ENCODE results near the gene METTL25. TPM values are rescaled to one million over a fixed set of nuclear protein-coding genes. Genes with fewer than 3 reads are reported as not detected.
A peak's percentile ranks its signal among the peaks of the same experiment; 100 is the strongest.

METTL25 gene
- total and polyA plus RNA-seq, 2 donors from 2014 or later = 10.8 to 19.3 TPM

DNA sequence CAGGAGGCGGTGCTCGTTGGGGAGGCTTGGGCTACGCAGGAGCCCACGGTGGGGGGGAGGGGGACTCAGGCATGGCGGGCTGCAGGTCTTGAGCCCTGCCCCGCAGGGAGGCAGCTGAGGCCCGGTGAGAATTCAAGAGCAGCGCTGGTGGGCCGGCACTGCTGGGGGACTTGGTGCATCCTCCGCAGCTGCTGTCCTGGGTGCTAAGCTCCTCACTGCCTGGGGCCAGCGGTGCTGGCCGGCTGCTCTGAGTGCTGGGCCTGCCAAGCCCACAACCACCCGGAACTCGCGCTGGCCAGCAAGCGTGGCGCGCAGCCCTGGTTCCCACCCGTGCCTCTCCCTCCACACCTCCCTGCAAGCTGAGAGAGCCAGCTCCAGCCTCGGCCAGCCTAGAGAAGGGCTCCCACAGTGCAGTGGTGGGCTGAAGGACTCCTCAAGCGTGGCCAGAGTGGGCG lies 3.2 kb downstream of the METTL25 start:
- TF ChIP-seq, protein P1, sequence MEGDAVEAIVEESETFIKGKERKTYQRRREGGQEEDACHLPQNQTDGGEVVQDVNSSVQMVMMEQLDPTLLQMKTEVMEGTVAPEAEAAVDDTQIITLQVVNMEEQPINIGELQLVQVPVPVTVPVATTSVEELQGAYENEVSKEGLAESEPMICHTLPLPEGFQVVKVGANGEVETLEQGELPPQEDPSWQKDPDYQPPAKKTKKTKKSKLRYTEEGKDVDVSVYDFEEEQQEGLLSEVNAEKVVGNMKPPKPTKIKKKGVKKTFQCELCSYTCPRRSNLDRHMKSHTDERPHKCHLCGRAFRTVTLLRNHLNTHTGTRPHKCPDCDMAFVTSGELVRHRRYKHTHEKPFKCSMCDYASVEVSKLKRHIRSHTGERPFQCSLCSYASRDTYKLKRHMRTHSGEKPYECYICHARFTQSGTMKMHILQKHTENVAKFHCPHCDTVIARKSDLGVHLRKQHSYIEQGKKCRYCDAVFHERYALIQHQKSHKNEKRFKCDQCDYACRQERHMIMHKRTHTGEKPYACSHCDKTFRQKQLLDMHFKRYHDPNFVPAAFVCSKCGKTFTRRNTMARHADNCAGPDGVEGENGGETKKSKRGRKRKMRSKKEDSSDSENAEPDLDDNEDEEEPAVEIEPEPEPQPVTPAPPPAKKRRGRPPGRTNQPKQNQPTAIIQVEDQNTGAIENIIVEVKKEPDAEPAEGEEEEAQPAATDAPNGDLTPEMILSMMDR (IDR thresholded peaks at IDR 0.05; ENCODE audit: borderline replicate concordance, extremely low read depth, insufficient read depth) = no peak
- Histone ChIP-seq H3K27ac (ENCODE audit: low read depth in 2 of 2, low read length in 2 of 2) (no peak overlapping the region), H3K27me3 (ENCODE audit: control insufficient read depth, insufficient read depth, low read length) (no peaks in the 10 kb centered on the region), H3K4me1 (ENCODE audit: control insufficient read depth in 2 of 3, insufficient read depth in 2 of 3, low read depth in 1 of 3, low read length in 3 of 3) (peaks cover 0 to 12% (median 9%) of the 10 kb centered on the region in 3 donors), H3K9me3 (ENCODE audit: control insufficient read depth in 2 of 3, insufficient read depth in 1 of 3, low read length in 3 of 3) (no peaks in the 10 kb centered on the region), H3K4me3 (ENCODE audit: low read length in 3 of 3) (no peak overlapping the region), H3K9ac (ENCODE audit: low read length in 3 of 3) (no peak overlapping the region), H3K36me3 (ENCODE audit: control insufficient read depth in 2 of 3, insufficient read depth in 3 of 3, low read length in 3 of 3) (no peaks in the 10 kb centered on the region)
- intact Hi-C loops (cut with DNase I) = no loop called here
- peak in 2 of 5 donors; percentile 33 to 74 for DNase-seq
- no peak for FAIRE-seq

DNA sequence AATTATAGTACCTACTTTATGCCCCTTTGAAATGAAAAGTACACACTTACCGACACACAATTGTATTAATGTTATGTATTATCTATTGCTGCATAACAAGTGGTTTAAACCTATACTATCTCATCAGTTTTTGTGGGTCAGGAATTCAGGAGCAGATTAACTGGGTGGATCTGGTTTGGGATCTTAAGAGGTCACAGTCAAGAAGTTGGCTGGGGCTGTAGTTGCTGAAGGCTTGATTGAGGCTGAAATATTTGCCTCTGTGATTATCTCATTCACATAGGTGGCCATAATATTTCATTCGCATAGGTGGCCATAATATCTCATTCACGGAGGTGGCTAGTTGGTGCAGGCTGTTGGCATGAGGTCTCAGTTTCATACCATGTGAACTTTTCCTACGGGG lies 5.7 kb downstream of the METTL25 start:
- Histone ChIP-seq H3K27ac (ENCODE audit: low read depth in 2 of 2, low read length in 2 of 2) (no peak overlapping the region), H3K9me3 (ENCODE audit: control insufficient read depth in 2 of 3, insufficient read depth in 1 of 3, low read length in 3 of 3) (no peaks in the 10 kb centered on the region), H3K4me1 (ENCODE audit: control insufficient read depth in 2 of 3, insufficient read depth in 2 of 3, low read depth in 1 of 3, low read length in 3 of 3) (peaks cover 0 to 9% (median 7%) of the 10 kb centered on the region in 3 donors), H3K4me3 (ENCODE audit: low read length in 3 of 3) (no peak overlapping the region), H3K9ac (ENCODE audit: low read length in 3 of 3) (no peak overlapping the region), H3K36me3 (ENCODE audit: control insufficient read depth in 2 of 3, insufficient read depth in 3 of 3, low read length in 3 of 3) (no peaks in the 10 kb centered on the region), H3K27me3 (ENCODE audit: control insufficient read depth, insufficient read depth, low read length) (no peaks in the 10 kb centered on the region)
- intact Hi-C loops (cut with DNase I) = no loop called here
- no peak for FAIRE-seq
- TF ChIP-seq, protein P1 (IDR thresholded peaks at IDR 0.05; ENCODE audit: borderline replicate concordance, extremely low read depth, insufficient read depth) = no peak
- DNase-seq = no peak

DNA sequence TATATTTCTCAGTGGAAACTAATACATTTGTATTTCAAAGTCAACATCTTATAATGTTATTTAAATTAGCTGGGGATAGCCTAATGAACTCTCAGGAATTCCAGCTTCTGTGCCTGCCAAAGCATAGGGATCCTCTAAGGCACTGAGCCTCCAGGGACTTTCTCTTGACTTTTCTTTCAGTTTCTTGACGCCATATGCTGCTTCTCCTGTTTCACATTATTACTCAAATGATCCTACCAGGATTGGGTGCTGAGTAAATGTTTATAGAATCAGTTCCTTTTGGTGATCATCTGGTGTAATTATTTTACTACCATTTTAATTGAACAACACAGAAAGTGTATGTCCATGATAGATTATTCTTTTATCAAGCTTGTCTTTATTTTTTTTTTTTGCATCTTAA lies 7.9 kb downstream of the METTL25 start:
- intact Hi-C loops (cut with DNase I) = no loop called here
- H3K36me3 ChIP-seq (ENCODE audit: control insufficient read depth in 2 of 3, insufficient read depth in 3 of 3, low read length in 3 of 3) = no peaks in the 10 kb centered on the region
- no peak overlapping the region for H3K27ac ChIP-seq (ENCODE audit: low read depth in 2 of 2, low read length in 2 of 2)
- FAIRE-seq = no peak
- no peak for DNase-seq
- no peak overlapping the region for H3K9ac ChIP-seq (ENCODE audit: low read length in 3 of 3)
- no peaks in the 10 kb centered on the region for H3K27me3 ChIP-seq (ENCODE audit: control insufficient read depth, insufficient read depth, low read length)
- H3K4me1 ChIP-seq (ENCODE audit: control insufficient read depth in 2 of 3, insufficient read depth in 2 of 3, low read depth in 1 of 3, low read length in 3 of 3) = peaks cover 0 to 2% (median 0%) of the 10 kb centered on the region in 3 donors
- TF ChIP-seq, protein P1 (IDR thresholded peaks at IDR 0.05; ENCODE audit: borderline replicate concordance, extremely low read depth, insufficient read depth) = no peak
- H3K4me3 ChIP-seq (ENCODE audit: low read length in 3 of 3) = no peak overlapping the region
- H3K9me3 ChIP-seq (ENCODE audit: control insufficient read depth in 2 of 3, insufficient read depth in 1 of 3, low read length in 3 of 3) = no peaks in the 10 kb centered on the region

DNA sequence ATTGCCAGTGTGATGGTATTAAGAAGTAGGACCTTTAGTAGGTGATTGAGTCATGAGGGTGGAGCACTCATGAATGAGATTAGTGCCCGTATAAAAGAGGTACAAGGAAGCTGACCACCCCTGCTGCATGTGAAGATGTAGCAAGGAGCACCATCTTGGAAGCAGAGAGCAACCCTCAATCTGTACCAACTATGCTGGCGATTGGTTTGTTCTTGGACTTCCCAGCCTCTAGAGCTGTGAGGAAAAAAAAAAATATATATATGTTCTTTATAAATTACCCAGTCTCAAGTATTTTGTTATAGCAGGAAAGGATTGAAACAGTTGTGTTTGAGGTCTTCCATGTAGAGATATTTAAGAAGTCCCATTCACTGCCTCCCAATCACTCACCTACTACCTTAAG lies 16.9 kb downstream of the METTL25 start:
- intact Hi-C loops (cut with DNase I) = no loop called here
- no peak overlapping the region for H3K9ac ChIP-seq (ENCODE audit: low read length in 3 of 3)
- no peaks in the 10 kb centered on the region for H3K9me3 ChIP-seq (ENCODE audit: control insufficient read depth in 2 of 3, insufficient read depth in 1 of 3, low read length in 3 of 3)
- no peak overlapping the region for H3K27ac ChIP-seq (ENCODE audit: low read depth in 2 of 2, low read length in 2 of 2)
- H3K4me1 ChIP-seq (ENCODE audit: control insufficient read depth in 2 of 3, insufficient read depth in 2 of 3, low read depth in 1 of 3, low read length in 3 of 3) = no peaks in the 10 kb centered on the region
- TF ChIP-seq, protein P1 (IDR thresholded peaks at IDR 0.05; ENCODE audit: borderline replicate concordance, extremely low read depth, insufficient read depth) = no peak
- H3K27me3 ChIP-seq (ENCODE audit: control insufficient read depth, insufficient read depth, low read length) = no peaks in the 10 kb centered on the region
- no peak for FAIRE-seq
- no peak for DNase-seq
- H3K4me3 ChIP-seq (ENCODE audit: low read length in 3 of 3) = no peak overlapping the region
- H3K36me3 ChIP-seq (ENCODE audit: control insufficient read depth in 2 of 3, insufficient read depth in 3 of 3, low read length in 3 of 3) = peaks cover 0 to 2% (median 0%) of the 10 kb centered on the region in 3 donors

Measured in kidney (tissue), 14 donors.